HepG2 (cell line): ENCODE measurements around the gene PTPA. TPM values are rescaled to one million over a fixed set of nuclear protein-coding genes. Genes with fewer than 3 reads are reported as not detected.
A peak's percentile ranks its signal among the peaks of the same experiment; 100 is the strongest.

Experiments
- ATAC-seq: fragments of 200-7000 bp; cut with Tn5 transposase; 3 replicates; pipeline ENCODE4 v1.9.1; 2020; ENCODE audit warnings: mild to moderate bottlenecking, moderate library complexity
- BruUV-seq: library from RNA; stranded (reverse); fragments of 400-500 nt; replicated peaks from 2 replicates; lab custom pipeline; 2021; lab: Mats Ljungman, UMichigan
- CTCF ChIA-PET: fragments of 300-600 bp; formaldehyde crosslinking; extraction: SDS; loops from one replicate; lab custom pipeline; 2021; ENCODE audit warnings: low total read pairs, inconsistent platforms, low intra/inter-chr PET ratio; lab: Yijun Ruan, JAX
- POLR2A ChIA-PET: fragments of 350-600 bp; sonication (Branson Sonifier 250); formaldehyde crosslinking; loops from one replicate; lab custom pipeline; 2020; ENCODE audit warnings: antibody characterized with exemption, inconsistent platforms; lab: Yijun Ruan, JAX
- DNase-seq: peaks from one replicate; pipeline ENCODE4 v3.0.0-alpha.2; 2015; ENCODE audit warnings: low spot score
- FAIRE-seq: peaks from 3 replicates; lab custom pipeline; 2011; peaks lifted over from hg19 to GRCh38; lab: Jason Lieb, UNC
- H2AFZ ChIP-seq: one replicate; pipeline ENCODE4 v1.6.1; 2011; ENCODE audit warnings: low read length, inconsistent platforms
- H3K27ac ChIP-seq: fragments of 300-600 bp; 3 replicates; pipeline ENCODE4 v1.8.0; 2011; ENCODE audit warnings: mixed run types, mild to moderate bottlenecking, mixed read lengths, low read length, inconsistent platforms; ENCODE audit not compliant: insufficient read depth; ENCODE audit errors: extremely low read length
- H3K27me3 ChIP-seq, 2 experiments: fragments of 200-600 bp in 1 of 2; 2 replicates in 1 of 2; 3 replicates in 1 of 2; pipeline versions ENCODE4 v1.6.0 to v1.8.0; 2011; ENCODE audit warnings: low read length in 2 of 2, mild to moderate bottlenecking in 2 of 2, moderate library complexity in 2 of 2, inconsistent platforms in 1 of 2; ENCODE audit not compliant: insufficient read depth in 2 of 2, control insufficient read depth in 1 of 2
- H3K36me3 ChIP-seq, 2 experiments: fragments of 200-600 bp in 1 of 2; replicated peaks in 1 of 2; 2 replicates in 1 of 2; 3 replicates in 1 of 2; pipeline versions ENCODE4 v1.5.1 to v1.8.0; 2011; ENCODE audit warnings: low read length in 2 of 2, inconsistent platforms in 1 of 2; ENCODE audit not compliant: insufficient read depth in 2 of 2, control insufficient read depth in 1 of 2
- H3K4me1 ChIP-seq: 2 replicates; pipeline ENCODE4 v1.5.1; 2012; ENCODE audit warnings: low read length, inconsistent platforms; ENCODE audit not compliant: insufficient read depth
- H3K4me2 ChIP-seq: 2 replicates; pipeline ENCODE4 v1.6.0; 2011; ENCODE audit warnings: low read depth, low read length, inconsistent platforms
- H3K4me3 ChIP-seq, 3 experiments: fragments of 200-600 bp in 1 of 3; sonication (generic), shearing (Covaris generic) in 1 of 3; replicated peaks in 1 of 3; 2 replicates each; pipeline ENCODE4 v1.5.1; 2011 to 2016; ENCODE audit warnings: low read length in 3 of 3, inconsistent platforms in 2 of 3, low read depth in 2 of 3, mild to moderate bottlenecking in 2 of 3, control low read depth in 1 of 3, mixed read lengths in 1 of 3; ENCODE audit not compliant: insufficient read depth in 1 of 3
- H3K79me2 ChIP-seq: one replicate; pipeline ENCODE4 v1.6.1; 2011; ENCODE audit warnings: low read length, inconsistent platforms; ENCODE audit not compliant: insufficient read depth
- H3K9ac ChIP-seq: 2 replicates; pipeline ENCODE4 v1.6.0; 2011; ENCODE audit warnings: mild to moderate bottlenecking, low read depth, low read length, inconsistent platforms; ENCODE audit not compliant: insufficient read depth
- H3K9me3 ChIP-seq: 2 replicates; pipeline ENCODE4 v1.5.1; 2012; ENCODE audit warnings: mild to moderate bottlenecking, low read length
- H4K20me1 ChIP-seq: 2 replicates; pipeline ENCODE4 v1.6.0; 2011; ENCODE audit warnings: inconsistent platforms, mild to moderate bottlenecking, low read length, moderate library complexity; ENCODE audit not compliant: insufficient read depth
- CCDC6 ChIP-seq: sonication (generic); formaldehyde crosslinking; IDR thresholded peaks from 2 replicates; pipeline ENCODE4 v1.8.1; 2022; ENCODE audit warnings: mild to moderate bottlenecking, missing genetic modification reagents, moderate library complexity
- ELF4 ChIP-seq: sonication (generic); formaldehyde crosslinking; IDR thresholded peaks from 2 replicates; pipeline ENCODE4 v1.5.0; 2020; ENCODE audit warnings: missing genetic modification reagents, mild to moderate bottlenecking, moderate library complexity, borderline replicate concordance
- GLI4 ChIP-seq: sonication (generic); formaldehyde crosslinking; IDR thresholded peaks from 2 replicates; pipeline ENCODE4 v1.5.1; 2020; ENCODE audit warnings: missing genetic modification reagents, mild to moderate bottlenecking, moderate library complexity, borderline replicate concordance
- MATR3 ChIP-seq: sonication (generic); formaldehyde crosslinking; IDR thresholded peaks from 2 replicates; pipeline ENCODE4 v1.4.0; 2020; ENCODE audit warnings: missing genetic modification reagents
- NONO ChIP-seq, 2 experiments: fragments of 450-650 bp in 1 of 2; sonication (generic) in 1 of 2; formaldehyde crosslinking in 1 of 2; IDR thresholded peaks in 1 of 2; conservative IDR thresholded peaks in 1 of 2; 2 replicates each; pipeline versions ENCODE4 v1.6.1 to v1.8.0; 2017 to 2022; ENCODE audit warnings: mild to moderate bottlenecking in 1 of 2, missing genetic modification reagents in 1 of 2, moderate library complexity in 1 of 2
- POLR2G ChIP-seq: fragments of 200-400 bp; formaldehyde crosslinking; IDR thresholded peaks from 2 replicates; pipeline ENCODE4 v1.6.1; 2018; ENCODE audit warnings: mild to moderate bottlenecking, low read depth, low read length, moderate library complexity
- SP1 ChIP-seq, 2 experiments: fragments of 450-650 bp in 1 of 2; sonication (generic) in 1 of 2; formaldehyde crosslinking in 1 of 2; IDR thresholded peaks; 2 replicates each; pipeline versions ENCODE4 v1.4.0 to v1.6.1; 2016 to 2020; ENCODE audit warnings: missing genetic modification reagents in 1 of 2
- SSRP1 ChIP-seq: IDR thresholded peaks from 2 replicates; pipeline ENCODE4 v1.6.1; 2016; ENCODE audit warnings: control low read depth
- ZFP36L1 ChIP-seq: sonication (generic); formaldehyde crosslinking; IDR thresholded peaks from 2 replicates; pipeline ENCODE4 v1.8.0; 2022; ENCODE audit warnings: mild to moderate bottlenecking, missing genetic modification reagents, moderate library complexity
- ZNF224 ChIP-seq: sonication (generic); formaldehyde crosslinking; IDR thresholded peaks from 2 replicates; pipeline ENCODE4 v1.5.0; 2020; ENCODE audit warnings: mild to moderate bottlenecking, missing genetic modification reagents
- ZNF33A ChIP-seq: sonication (generic); formaldehyde crosslinking; IDR thresholded peaks from 2 replicates; pipeline ENCODE4 v1.5.1; 2020; ENCODE audit warnings: missing genetic modification reagents, mild to moderate bottlenecking, moderate library complexity, borderline replicate concordance
- ZNF501 ChIP-seq: sonication (generic); formaldehyde crosslinking; IDR thresholded peaks from 2 replicates; pipeline ENCODE4 v1.5.1; 2020; ENCODE audit warnings: mild to moderate bottlenecking, moderate library complexity, missing genetic modification reagents
- ZNF547 ChIP-seq: sonication (generic); formaldehyde crosslinking; IDR thresholded peaks from 2 replicates; pipeline ENCODE4 v1.5.1; 2020; ENCODE audit warnings: mild to moderate bottlenecking, missing genetic modification reagents
- ZNF570 ChIP-seq: sonication (generic); formaldehyde crosslinking; IDR thresholded peaks from 2 replicates; pipeline ENCODE4 v1.4.0; 2020; ENCODE audit warnings: mild to moderate bottlenecking, missing genetic modification reagents, borderline replicate concordance
- ZNF670 ChIP-seq: sonication (generic); formaldehyde crosslinking; IDR thresholded peaks from 2 replicates; pipeline ENCODE4 v1.8.0; 2022; ENCODE audit warnings: mild to moderate bottlenecking, missing genetic modification reagents, borderline replicate concordance
- ZNF770 ChIP-seq: sonication (generic); formaldehyde crosslinking; IDR thresholded peaks from 2 replicates; pipeline ENCODE4 v1.5.0; 2020; ENCODE audit warnings: mild to moderate bottlenecking, missing genetic modification reagents
- ZSCAN21 ChIP-seq: sonication (generic); formaldehyde crosslinking; IDR thresholded peaks from 2 replicates; pipeline ENCODE4 v1.8.0; 2022; ENCODE audit warnings: mild to moderate bottlenecking, missing genetic modification reagents, moderate library complexity, borderline replicate concordance
- WGBS: methylation state at CpG from one replicate; pipeline ENCODE4 v1.1.6; 2017; ENCODE audit warnings: low lambda C conversion rate; 5-methylcytosine and 5-hydroxymethylcytosine counted together
- in situ Hi-C: cut with HindIII; loops from 2 replicates; pipeline ENCODE4 v1.10.0; 2017; ENCODE audit warnings: low pct_unique_long_range_greater_than_20kb; ENCODE audit not compliant: extremely low pct_ligation_motif_present
- intact Hi-C: fragments of 100-400 bp; cut with micrococcal nuclease; formaldehyde crosslinking; loops from one replicate; pipeline ENCODE4 v1.10.0; 2022; ENCODE audit not compliant: unreplicated experiment
- polyA plus RNA-seq, 8 experiments: library from polyadenylated mRNA; depleted of rRNA in 3 of 8; stranded (reverse) in 7 of 8; unstranded in 1 of 8; fragments of >200 nt; fragmentation: Illumina TruSeq in 4 of 8; extraction: Trizol in 4 of 8; gene quantifications; 2 replicates each; pipeline versions ENCODE4 v1.2.1 to v1.2.3, GENCODE V29; 2011 to 2016; ENCODE audit warnings: low read depth in 4 of 8, missing spikeins in 1 of 8, mixed read lengths in 1 of 8; ENCODE audit not compliant: insufficient read depth in 1 of 8
- total RNA-seq, 5 experiments: library from RNA; depleted of rRNA; stranded (reverse); fragments of >200 nt; fragmentation: Illumina TruSeq; extraction: Trizol; gene quantifications; 2 replicates each; pipeline ENCODE4 v1.2.3, GENCODE V29; 2016; ENCODE audit warnings: low read depth in 1 of 5
- TF ChIP-seq, protein P1 (sequence below): sonication (generic); formaldehyde crosslinking; IDR thresholded peaks from 2 replicates; pipeline ENCODE4 v1.9.0; 2021; ENCODE audit warnings: missing genetic modification reagents, borderline replicate concordance
- TF ChIP-seq, protein P2 (sequence below): sonication (generic); formaldehyde crosslinking; IDR thresholded peaks from 2 replicates; pipeline ENCODE4 v1.8.1; 2023; ENCODE audit warnings: mild to moderate bottlenecking, missing genetic modification reagents, borderline replicate concordance

Gene PTPA
- total and polyA plus RNA-seq, 2 of the 13 experiments (the other 11 are each of a cell fraction or from before 2014, with no cell fraction given): 79.3 to 105 TPM

DNA sequence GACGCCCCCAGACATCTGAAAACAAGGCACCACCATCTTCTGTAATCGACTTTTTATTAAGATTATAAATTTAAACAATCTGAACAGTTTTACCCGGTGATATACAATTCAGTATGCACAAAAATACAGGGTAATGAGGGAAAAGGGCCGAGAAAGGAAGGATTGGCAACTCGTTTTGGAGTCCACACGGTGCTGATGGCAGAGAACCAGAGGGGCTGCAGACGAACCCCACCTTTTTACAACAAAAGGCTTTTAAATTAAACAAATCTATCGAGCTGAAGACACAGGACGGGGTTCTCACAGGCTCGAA is 64.3 kb downstream of the PTPA start:
- 1% methylated on average over 10 of the region's 10 CpGs for WGBS
- Histone ChIP-seq H3K4me3 (peak overlapping the region; percentile 83 to 93 (median 90)), H2AFZ (no peak overlapping the region), H3K79me2 (peaks cover 5% of the 10 kb centered on the region), H3K4me2 (peak overlapping the region; percentile 94), H3K4me1 (peaks cover 53% of the 10 kb centered on the region), H4K20me1 (peaks cover 3% of the 10 kb centered on the region; the same call in 1 of the 2 replicates), H3K9me3 (no peaks in the 10 kb centered on the region), H3K27me3 (peaks cover 12 to 46% of the 10 kb centered on the region in 2 experiments), H3K27ac (peak overlapping the region; percentile 82), H3K36me3 (no peaks in the 10 kb centered on the region), H3K9ac (peak overlapping the region; percentile 78)
- ChIA-PET POLR2A (interaction anchor here (0.8 to 5.6 kb wide), 10 partner anchors 36 to 451 kb away, joined by 3 to 55 read pairs (median 6); partner anchors contain the start of gene NTMT1), CTCF (no interaction called here)
- intact Hi-C loops (loop anchor here (5.0 to 10.0 kb wide), 4 partner anchors 33 to 449 kb away; partner anchors contain the start of genes C9orf50 and NTMT1), in situ Hi-C loops (loop anchor here (5.0 to 10.0 kb wide), 3 partner anchors 33 to 439 kb away; no protein-coding TSS in a partner anchor)
- no TSS peak for BruUV-seq
- ATAC-seq (no peak), FAIRE-seq (no peak), DNase-seq (no peak)
- TF ChIP-seq ZNF33A (CRISPR knock-in tag): 0 out of 2 replicates have a peak, but pooled peaks have one; percentile 31
- peak; percentile 38; the same call in 1 of the 2 replicates for TF ChIP-seq SSRP1 (CRISPR knock-in tag)
- no peak for TF ChIP-seq ELF4
- 0 out of 2 replicates have a peak, but pooled peaks have one; percentile 8 for TF ChIP-seq ZNF770 (CRISPR knock-in tag)
- 0 out of 2 replicates have a peak, but pooled peaks have one; percentile 14 for TF ChIP-seq ZNF547 (CRISPR knock-in tag)
- TF ChIP-seq ZFP36L1 (CRISPR knock-in tag): peak; percentile 16; the same call in 1 of the 2 replicates
- TF ChIP-seq NONO (IDR thresholded peaks at IDR 0.05): no peak
- peak; percentile 19; the same call in 1 of the 2 replicates for TF ChIP-seq NONO (CRISPR knock-in tag; conservative IDR thresholded peaks at IDR 0.05)
- no peak for TF ChIP-seq ZNF570
- TF ChIP-seq GLI4: no peak
- TF ChIP-seq SP1 (IDR thresholded peaks at IDR 0.05): no peak
- no peak for TF ChIP-seq SP1 (CRISPR knock-in tag; IDR thresholded peaks at IDR 0.05)
- TF ChIP-seq CCDC6 (CRISPR knock-in tag): 0 out of 2 replicates have a peak, but pooled peaks have one; percentile 57
- peak; percentile 20; the same call in 1 of the 2 replicates for TF ChIP-seq ZNF670 (CRISPR knock-in tag)
- TF ChIP-seq, protein P1, sequence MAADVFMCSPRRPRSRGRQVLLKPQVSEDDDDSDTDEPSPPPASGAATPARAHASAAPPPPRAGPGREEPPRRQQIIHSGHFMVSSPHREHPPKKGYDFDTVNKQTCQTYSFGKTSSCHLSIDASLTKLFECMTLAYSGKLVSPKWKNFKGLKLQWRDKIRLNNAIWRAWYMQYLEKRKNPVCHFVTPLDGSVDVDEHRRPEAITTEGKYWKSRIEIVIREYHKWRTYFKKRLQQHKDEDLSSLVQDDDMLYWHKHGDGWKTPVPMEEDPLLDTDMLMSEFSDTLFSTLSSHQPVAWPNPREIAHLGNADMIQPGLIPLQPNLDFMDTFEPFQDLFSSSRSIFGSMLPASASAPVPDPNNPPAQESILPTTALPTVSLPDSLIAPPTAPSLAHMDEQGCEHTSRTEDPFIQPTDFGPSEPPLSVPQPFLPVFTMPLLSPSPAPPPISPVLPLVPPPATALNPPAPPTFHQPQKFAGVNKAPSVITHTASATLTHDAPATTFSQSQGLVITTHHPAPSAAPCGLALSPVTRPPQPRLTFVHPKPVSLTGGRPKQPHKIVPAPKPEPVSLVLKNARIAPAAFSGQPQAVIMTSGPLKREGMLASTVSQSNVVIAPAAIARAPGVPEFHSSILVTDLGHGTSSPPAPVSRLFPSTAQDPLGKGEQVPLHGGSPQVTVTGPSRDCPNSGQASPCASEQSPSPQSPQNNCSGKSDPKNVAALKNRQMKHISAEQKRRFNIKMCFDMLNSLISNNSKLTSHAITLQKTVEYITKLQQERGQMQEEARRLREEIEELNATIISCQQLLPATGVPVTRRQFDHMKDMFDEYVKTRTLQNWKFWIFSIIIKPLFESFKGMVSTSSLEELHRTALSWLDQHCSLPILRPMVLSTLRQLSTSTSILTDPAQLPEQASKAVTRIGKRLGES (CRISPR knock-in tag): no peak
- TF ChIP-seq ZNF501: peak; percentile 41; the same call in 1 of the 2 replicates
- peak; percentile 2; the same call in 1 of the 2 replicates for TF ChIP-seq POLR2G
- no peak for TF ChIP-seq MATR3 (CRISPR knock-in tag)
- TF ChIP-seq, protein P2, sequence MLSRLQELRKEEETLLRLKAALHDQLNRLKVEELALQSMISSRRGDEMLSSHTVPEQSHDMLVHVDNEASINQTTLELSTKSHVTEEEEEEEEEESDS: 0 out of 2 replicates have a peak, but pooled peaks have one; percentile 20
- 0 out of 2 replicates have a peak, but pooled peaks have one; percentile 57 for TF ChIP-seq ZSCAN21
- no peak for TF ChIP-seq ZNF224
